ENCODE measurements around the gene CAND2.

- no peak for TF ChIP-seq YY1 (IDR thresholded peaks at IDR 0.05; ENCODE audit: insufficient read depth, insufficient read length)
- no peak for TF ChIP-seq ZNF274 (IDR thresholded peaks at IDR 0.05; ENCODE audit: low read depth, low read length)
Observed at GRCh38 chr3:12764171-12764776, 32.2 kb upstream of the CAND2 start.

Data from NT2/D1 (cell line).